OCI-LY1 (cell line): ENCODE results near the gene LTO1.

Experiments used
- H2AFZ ChIP-seq: fragments of 200-600 bp; sonication (generic), shearing (Covaris generic); 2 replicates; pipeline ENCODE4 v1.6.0; 2014; ENCODE audit warnings: antibody characterized with exemption, mild to moderate bottlenecking, low read length
- H3F3A ChIP-seq: fragments of 200-600 bp; sonication (generic), shearing (Covaris generic); 2 replicates; pipeline ENCODE4 v1.6.0; 2014; ENCODE audit warnings: mild to moderate bottlenecking, antibody characterized with exemption, low read length, moderate library complexity; ENCODE audit not compliant: insufficient read depth
- H3K27ac ChIP-seq: fragments of 200-600 bp; sonication (generic); 2 replicates; pipeline ENCODE4 v1.5.1; 2014; ENCODE audit warnings: low read length, mixed run types, mild to moderate bottlenecking, low read depth; ENCODE audit not compliant: poor library complexity, severe bottlenecking
- H3K27me3 ChIP-seq: fragments of 200-600 bp; sonication (generic); 2 replicates; pipeline ENCODE4 v1.6.0; 2014; ENCODE audit warnings: antibody characterized with exemption, mild to moderate bottlenecking, low read length, moderate library complexity; ENCODE audit not compliant: insufficient read depth
- H3K36me3 ChIP-seq: fragments of 200-600 bp; sonication (generic); 2 replicates; pipeline ENCODE4 v1.6.1; 2014; ENCODE audit warnings: mild to moderate bottlenecking, antibody characterized with exemption, low read length, moderate library complexity, mixed read lengths; ENCODE audit not compliant: insufficient read depth
- H3K4me1 ChIP-seq: fragments of 200-600 bp; sonication (generic); 2 replicates; pipeline ENCODE4 v1.5.1; 2014; ENCODE audit warnings: mild to moderate bottlenecking, low read length, moderate library complexity; ENCODE audit not compliant: insufficient read depth, severe bottlenecking
- H3K4me2 ChIP-seq: fragments of 200-600 bp; sonication (generic), shearing (Covaris generic); 2 replicates; pipeline ENCODE4 v1.6.1; 2014; ENCODE audit warnings: low read length
- H3K4me3 ChIP-seq: fragments of 200-600 bp; sonication (generic); 2 replicates; pipeline ENCODE4 v1.5.1; 2014; ENCODE audit warnings: low read length, low read depth, mild to moderate bottlenecking, mixed read lengths; ENCODE audit not compliant: poor library complexity, severe bottlenecking
- H3K79me2 ChIP-seq: fragments of 200-600 bp; shearing (Covaris generic); 2 replicates; pipeline ENCODE4 v1.6.1; 2016; ENCODE audit warnings: mixed run types, low read length, mixed read lengths; ENCODE audit not compliant: insufficient read depth
- H3K9ac ChIP-seq: fragments of 200-600 bp; sonication (generic), shearing (Covaris generic); 2 replicates; pipeline ENCODE4 v1.6.1; 2014; ENCODE audit warnings: mild to moderate bottlenecking, low read length, mixed read lengths
- H3K9me2 ChIP-seq: fragments of 200-600 bp; sonication (generic), shearing (Covaris generic); 2 replicates; pipeline ENCODE4 v1.6.1; 2014; ENCODE audit warnings: low read depth, mild to moderate bottlenecking, low read length, mixed read lengths
- H3K9me3 ChIP-seq: fragments of 200-600 bp; shearing (Covaris generic); 2 replicates; pipeline ENCODE4 v1.6.1; 2014; ENCODE audit warnings: low read length, mixed read lengths
- H4K20me1 ChIP-seq: fragments of 200-600 bp; sonication (generic), shearing (Covaris generic); 2 replicates; pipeline ENCODE4 v1.6.0; 2016; ENCODE audit warnings: mild to moderate bottlenecking, low read length; ENCODE audit not compliant: insufficient read depth
- EZH2 ChIP-seq: fragments of 200-600 bp; sonication (generic), shearing (Covaris generic); IDR thresholded peaks from 2 replicates; pipeline ENCODE4 v1.8.0; 2017; ENCODE audit warnings: borderline replicate concordance, mixed run types, mild to moderate bottlenecking, antibody characterized with exemption, low read length, moderate library complexity, mixed read lengths
- TF ChIP-seq, protein P1 (sequence below): fragments of 200-600 bp; sonication (generic), shearing (Covaris generic); IDR thresholded peaks from 2 replicates; pipeline ENCODE4 v1.5.1; 2017; ENCODE audit warnings: mild to moderate bottlenecking, antibody characterized with exemption, low read length, moderate library complexity, mixed read lengths

LTO1 gene

DNA sequence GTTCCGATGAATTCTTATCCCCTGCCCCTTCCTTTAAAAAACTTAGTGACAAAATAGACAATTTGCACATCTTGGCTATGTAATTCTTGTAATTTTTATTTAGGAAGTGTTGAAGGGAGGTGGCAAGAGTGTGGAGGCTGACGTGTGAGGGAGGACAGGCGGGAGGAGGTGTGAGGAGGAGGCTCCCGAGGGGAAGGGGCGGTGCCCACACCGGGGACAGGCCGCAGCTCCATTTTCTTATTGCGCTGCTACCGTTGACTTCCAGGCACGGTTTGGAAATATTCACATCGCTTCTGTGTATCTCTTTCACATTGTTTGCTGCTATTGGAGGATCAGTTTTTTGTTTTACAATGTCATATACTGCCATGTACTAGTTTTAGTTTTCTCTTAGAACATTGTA is 22.2 kb downstream of the LTO1 start:
- Histone ChIP-seq H3K36me3 (no peaks in the 10 kb centered on the region), H3K4me1 (no peaks in the 10 kb centered on the region), H3K27ac (no peak overlapping the region), H3K4me3 (no peak overlapping the region), H2AFZ (no peak overlapping the region), H3K9ac (no peak overlapping the region), H4K20me1 (no peaks in the 10 kb centered on the region), H3K27me3 (no peaks in the 10 kb centered on the region), H3F3A (no peaks in the 10 kb centered on the region), H3K79me2 (no peaks in the 10 kb centered on the region), H3K9me2 (no peaks in the 10 kb centered on the region), H3K9me3 (no peaks in the 10 kb centered on the region), H3K4me2 (no peak overlapping the region)
- no peak for TF ChIP-seq EZH2
- TF ChIP-seq, protein P1, sequence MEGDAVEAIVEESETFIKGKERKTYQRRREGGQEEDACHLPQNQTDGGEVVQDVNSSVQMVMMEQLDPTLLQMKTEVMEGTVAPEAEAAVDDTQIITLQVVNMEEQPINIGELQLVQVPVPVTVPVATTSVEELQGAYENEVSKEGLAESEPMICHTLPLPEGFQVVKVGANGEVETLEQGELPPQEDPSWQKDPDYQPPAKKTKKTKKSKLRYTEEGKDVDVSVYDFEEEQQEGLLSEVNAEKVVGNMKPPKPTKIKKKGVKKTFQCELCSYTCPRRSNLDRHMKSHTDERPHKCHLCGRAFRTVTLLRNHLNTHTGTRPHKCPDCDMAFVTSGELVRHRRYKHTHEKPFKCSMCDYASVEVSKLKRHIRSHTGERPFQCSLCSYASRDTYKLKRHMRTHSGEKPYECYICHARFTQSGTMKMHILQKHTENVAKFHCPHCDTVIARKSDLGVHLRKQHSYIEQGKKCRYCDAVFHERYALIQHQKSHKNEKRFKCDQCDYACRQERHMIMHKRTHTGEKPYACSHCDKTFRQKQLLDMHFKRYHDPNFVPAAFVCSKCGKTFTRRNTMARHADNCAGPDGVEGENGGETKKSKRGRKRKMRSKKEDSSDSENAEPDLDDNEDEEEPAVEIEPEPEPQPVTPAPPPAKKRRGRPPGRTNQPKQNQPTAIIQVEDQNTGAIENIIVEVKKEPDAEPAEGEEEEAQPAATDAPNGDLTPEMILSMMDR, result no peak

DNA sequence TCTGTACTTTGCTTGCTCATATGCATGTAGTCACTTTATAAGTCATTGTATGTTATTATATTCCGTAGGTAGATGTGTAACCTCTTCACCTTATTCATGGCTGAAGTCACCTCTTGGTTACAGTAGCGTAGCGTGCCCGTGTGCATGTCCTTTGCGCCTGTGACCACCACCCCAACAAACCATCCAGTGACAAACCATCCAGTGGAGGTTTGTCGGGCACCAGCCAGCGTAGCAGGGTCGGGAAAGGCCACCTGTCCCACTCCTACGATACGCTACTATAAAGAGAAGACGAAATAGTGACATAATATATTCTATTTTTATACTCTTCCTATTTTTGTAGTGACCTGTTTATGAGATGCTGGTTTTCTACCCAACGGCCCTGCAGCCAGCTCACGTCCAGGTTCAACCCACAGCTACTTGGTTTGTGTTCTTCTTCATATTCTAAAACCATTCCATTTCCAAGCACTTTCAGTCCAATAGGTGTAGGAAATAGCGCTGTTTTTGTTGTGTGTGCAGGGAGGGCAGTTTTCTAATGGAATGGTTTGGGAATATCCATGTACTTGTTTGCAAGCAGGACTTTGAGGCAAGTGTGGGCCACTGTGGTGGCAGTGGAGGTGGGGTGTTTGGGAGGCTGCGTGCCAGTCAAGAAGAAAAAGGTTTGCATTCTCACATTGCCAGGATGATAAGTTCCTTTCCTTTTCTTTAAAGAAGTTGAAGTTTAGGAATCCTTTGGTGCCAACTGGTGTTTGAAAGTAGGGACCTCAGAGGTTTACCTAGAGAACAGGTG is 23.1 kb downstream of the LTO1 start:
- H3K27ac ChIP-seq, result no peak overlapping the region
- H3K4me1 ChIP-seq, result no peaks in the 10 kb centered on the region
- no peaks in the 10 kb centered on the region for H3K27me3 ChIP-seq
- H4K20me1 ChIP-seq, result no peaks in the 10 kb centered on the region
- no peak overlapping the region for H2AFZ ChIP-seq
- no peak overlapping the region for H3K9ac ChIP-seq
- H3F3A ChIP-seq, result no peaks in the 10 kb centered on the region
- TF ChIP-seq, protein P1, result no peak
- TF ChIP-seq EZH2, result no peak
- H3K9me2 ChIP-seq, result no peaks in the 10 kb centered on the region
- H3K4me3 ChIP-seq, result no peak overlapping the region
- H3K36me3 ChIP-seq, result no peaks in the 10 kb centered on the region
- no peak overlapping the region for H3K4me2 ChIP-seq
- no peaks in the 10 kb centered on the region for H3K9me3 ChIP-seq
- no peaks in the 10 kb centered on the region for H3K79me2 ChIP-seq

DNA sequence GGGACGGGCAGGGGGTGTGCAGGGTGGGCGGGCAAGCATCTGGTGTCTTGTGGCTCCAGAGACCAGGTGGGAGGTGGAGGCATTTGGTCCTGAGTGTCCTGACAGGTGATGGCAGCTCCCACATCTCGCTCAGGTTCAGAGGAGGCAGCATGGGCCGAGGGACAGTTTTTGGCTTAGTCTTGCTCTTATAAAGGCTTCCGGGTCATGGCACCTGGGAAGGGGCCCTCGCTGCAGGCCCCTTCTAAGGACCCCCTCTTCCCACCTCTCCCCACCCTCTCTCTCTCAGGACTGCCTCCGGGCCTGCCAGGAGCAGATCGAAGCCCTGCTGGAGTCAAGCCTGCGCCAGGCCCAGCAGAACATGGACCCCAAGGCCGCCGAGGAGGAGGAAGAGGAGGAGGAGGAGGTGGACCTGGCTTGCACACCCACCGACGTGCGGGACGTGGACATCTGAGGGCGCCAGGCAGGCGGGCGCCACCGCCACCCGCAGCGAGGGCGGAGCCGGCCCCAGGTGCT is 24.3 kb downstream of the LTO1 start:
- Histone ChIP-seq H4K20me1 (no peaks in the 10 kb centered on the region), H3K27ac (no peak overlapping the region), H3K27me3 (no peaks in the 10 kb centered on the region), H3K4me1 (no peaks in the 10 kb centered on the region), H3F3A (no peaks in the 10 kb centered on the region), H3K79me2 (no peaks in the 10 kb centered on the region), H2AFZ (no peak overlapping the region), H3K9ac (no peak overlapping the region), H3K9me2 (no peaks in the 10 kb centered on the region), H3K4me3 (no peak overlapping the region), H3K9me3 (no peaks in the 10 kb centered on the region), H3K36me3 (no peaks in the 10 kb centered on the region), H3K4me2 (no peak overlapping the region)
- no peak for TF ChIP-seq EZH2
- TF ChIP-seq, protein P1, result no peak
